Suprapubic skin (tissue), 4 donors: Measurements from ENCODE around the gene TPSD1. TPM values are rescaled to one million over a fixed set of nuclear protein-coding genes. Genes with fewer than 3 reads are reported as not detected.
A peak's percentile ranks its signal among the peaks of the same experiment; 100 is the strongest.

Experiments
- DNase-seq, 2 donors: peaks; one replicate each; pipeline ENCODE4 v3.0.0-alpha.2; 2019; ENCODE audit warnings: low spot score in 2 of 2
- H3K27ac ChIP-seq: fragments of 200-600 bp; sonication (generic); one replicate; pipeline ENCODE4 v1.5.1; 2019
- H3K27me3 ChIP-seq: fragments of 200-600 bp; sonication (generic); one replicate; pipeline ENCODE4 v1.5.1; 2019
- H3K36me3 ChIP-seq: fragments of 200-600 bp; sonication (generic); one replicate; pipeline ENCODE4 v1.5.1; 2019
- H3K4me1 ChIP-seq: fragments of 200-600 bp; sonication (generic); one replicate; pipeline ENCODE4 v1.5.1; 2019
- H3K4me3 ChIP-seq: fragments of 200-600 bp; sonication (generic); one replicate; pipeline ENCODE4 v1.5.1; 2019; ENCODE audit warnings: mild to moderate bottlenecking
- H3K9me3 ChIP-seq: fragments of 200-600 bp; sonication (generic); one replicate; pipeline ENCODE4 v1.5.1; 2019
- CTCF ChIP-seq, 2 donors: fragments of 200-600 bp in 1 of 2; fragments of 450-650 bp in 1 of 2; sonication (generic) in 1 of 2; IDR thresholded peaks; one replicate each; pipeline ENCODE4 v1.5.1; 2016 to 2019; ENCODE audit warnings: antibody characterized with exemption in 2 of 2, mild to moderate bottlenecking in 1 of 2, moderate library complexity in 1 of 2
- EP300 ChIP-seq: sonication (generic); formaldehyde crosslinking; IDR thresholded peaks from one replicate; pipeline ENCODE4 v1.6.1; 2017; ENCODE audit warnings: antibody characterized with exemption
- POLR2A ChIP-seq, 2 donors: fragments of 450-650 bp; IDR thresholded peaks; one replicate each; pipeline ENCODE4 v1.6.1; 2017; ENCODE audit warnings: antibody characterized with exemption in 2 of 2, mild to moderate bottlenecking in 2 of 2, moderate library complexity in 2 of 2
- POLR2AphosphoS5 ChIP-seq, 3 donors: sonication (generic); formaldehyde crosslinking; IDR thresholded peaks; one replicate each; pipeline ENCODE4 v1.6.1; 2017; ENCODE audit warnings: antibody characterized with exemption in 3 of 3
- WGBS: methylation state at CpG from one replicate; pipeline ENCODE4 v1.1.5; 2018; 5-methylcytosine and 5-hydroxymethylcytosine counted together
- total RNA-seq, 4 donors: library from RNA; depleted of rRNA; stranded (reverse); fragments of >200 nt; gene quantifications; one replicate each; pipeline ENCODE4 v1.1.0, GENCODE V29; 2016

The TPSD1 gene
- total RNA-seq, 4 donors from 2014 or later = 0.38 to 11.6 (median 0.83) TPM; not detected in 1

- Histone ChIP-seq H3K27ac (peak overlapping the region; percentile 93), H3K4me1 (peaks cover 34% of the 10 kb centered on the region), H3K9me3 (no peaks in the 10 kb centered on the region), H3K36me3 (no peaks in the 10 kb centered on the region), H3K4me3 (peak overlapping the region; percentile 82), H3K27me3 (no peaks in the 10 kb centered on the region)
- no peak for DNase-seq
- TF ChIP-seq POLR2A (IDR thresholded peaks at IDR 0.05) = no peak
- no peak for TF ChIP-seq POLR2AphosphoS5 (IDR thresholded peaks at IDR 0.05)
- no peak for TF ChIP-seq CTCF (IDR thresholded peaks at IDR 0.05)
- TF ChIP-seq EP300 = no peak
- WGBS = 8% methylated on average over 23 of the region's 43 CpGs
Observed at GRCh38 chr16:1308036-1308976, 52.4 kb downstream of the TPSD1 start.

Other genes with a start within 250 kb of the TPSD1 start
- gene SSTR5, start 183.3 kb upstream of the TPSD1 start, total RNA-seq = 1 to 10 TPM in 1 of 4 donors, not detected in 3; 1.5 TPM
- gene C1QTNF8, start 159.8 kb upstream of the TPSD1 start, total RNA-seq = not detected
- 100 to 1,000 TPM in 1 of 4 donors, 10 to 100 TPM in 3; 19.4 to 167 (median 38.4) TPM for gene CACNA1H, start 103.0 kb upstream of the TPSD1 start, total RNA-seq
- 1 to 10 TPM in 1 of 4 donors, not detected in 3; 1.6 TPM for gene TPSG1, start 30.8 kb upstream of the TPSD1 start, total RNA-seq
- 10 to 100 TPM; 13.0 to 36.9 (median 22.5) TPM for gene TPSB2, start 25.9 kb upstream of the TPSD1 start, total RNA-seq
- gene TPSAB1, start 15.4 kb upstream of the TPSD1 start, total RNA-seq = 10 to 100 TPM in 3 of 4 donors, 1 to 10 TPM in 1; 6.0 to 36.8 (median 16.5) TPM
- gene UBE2I, start 53.6 kb downstream of the TPSD1 start, total RNA-seq = 100 to 1,000 TPM in 3 of 4 donors, 10 to 100 TPM in 1; 72.0 to 165 (median 107) TPM
- gene BAIAP3, start 77.6 kb downstream of the TPSD1 start, total RNA-seq = 1 to 10 TPM in 3 of 4 donors, under 1 TPM in 1; 0.87 to 6.2 (median 2.5) TPM
- gene TSR3, start 95.8 kb downstream of the TPSD1 start, total RNA-seq = 10 to 100 TPM; 48.5 to 70.2 (median 62.1) TPM
- 10 to 100 TPM; 53.7 to 84.0 (median 69.5) TPM for gene GNPTG, start 95.9 kb downstream of the TPSD1 start, total RNA-seq
- gene UNKL, start 158.6 kb downstream of the TPSD1 start, total RNA-seq = 10 to 100 TPM; 13.0 to 81.0 (median 33.4) TPM
- gene UQCC4, start 164.7 kb downstream of the TPSD1 start, total RNA-seq = 10 to 100 TPM; 13.1 to 41.0 (median 29.3) TPM
- 1 to 10 TPM in 1 of 4 donors, not detected in 3; 1.3 TPM for gene PERCC1, start 175.0 kb downstream of the TPSD1 start, total RNA-seq
- gene CCDC154, start 188.5 kb downstream of the TPSD1 start, total RNA-seq = 1 to 10 TPM in 1 of 4 donors, under 1 TPM in 2, not detected in 1; 0.34 to 3.5 (median 0.39) TPM
- gene CLCN7, start 219.0 kb downstream of the TPSD1 start, total RNA-seq = 100 to 1,000 TPM in 2 of 4 donors, 10 to 100 TPM in 2; 61.1 to 134 (median 100) TPM
- gene PTX4, start 232.9 kb downstream of the TPSD1 start, total RNA-seq = not detected
- gene TELO2, start 237.3 kb downstream of the TPSD1 start, total RNA-seq = 10 to 100 TPM; 28.1 to 86.1 (median 35.2) TPM